ENCODE measurements around the gene ADAR.

DNA sequence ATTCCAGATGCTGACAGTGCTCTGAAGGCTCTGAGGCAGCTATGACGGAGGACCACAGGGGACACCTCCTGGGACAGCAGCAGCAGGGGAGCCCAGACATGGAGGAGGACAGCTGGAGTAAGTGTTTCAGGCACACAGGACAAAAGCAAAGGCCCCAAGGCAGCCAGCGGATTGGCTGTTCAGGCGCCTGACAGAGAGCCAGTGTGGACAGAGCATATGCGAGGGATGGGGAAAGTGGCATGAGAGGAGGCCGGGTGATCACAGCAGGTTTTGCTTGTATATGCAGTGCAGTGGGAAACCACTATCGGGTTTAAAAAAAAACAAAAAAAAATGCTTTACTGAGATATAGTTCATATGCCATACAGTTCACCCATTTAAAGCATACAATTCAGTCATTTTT lies 21.3 kb downstream of the ADAR start:
- TF ChIP-seq POLR2AphosphoS5 (IDR thresholded peaks at IDR 0.05) (no peak), POLR2A (IDR thresholded peaks at IDR 0.05) (no peak), CTCF (IDR thresholded peaks at IDR 0.05) (no peak)
